ENCODE results near the gene PROM1.

- TF ChIP-seq EZH2 (IDR thresholded peaks at IDR 0.05) (no peak), POLR2AphosphoS5 (IDR thresholded peaks at IDR 0.05; ENCODE audit: borderline replicate concordance, low read depth, low read length) (no peak)
Measured at GRCh38 chr4:16111533-16111932, 27.7 kb upstream of the PROM1 start.
